ENCODE data around the gene NSD2.

GRCh38 chr4:1872870-1873269 lies 1.7 kb downstream of the NSD2 start:
- TF ChIP-seq, protein P1, sequence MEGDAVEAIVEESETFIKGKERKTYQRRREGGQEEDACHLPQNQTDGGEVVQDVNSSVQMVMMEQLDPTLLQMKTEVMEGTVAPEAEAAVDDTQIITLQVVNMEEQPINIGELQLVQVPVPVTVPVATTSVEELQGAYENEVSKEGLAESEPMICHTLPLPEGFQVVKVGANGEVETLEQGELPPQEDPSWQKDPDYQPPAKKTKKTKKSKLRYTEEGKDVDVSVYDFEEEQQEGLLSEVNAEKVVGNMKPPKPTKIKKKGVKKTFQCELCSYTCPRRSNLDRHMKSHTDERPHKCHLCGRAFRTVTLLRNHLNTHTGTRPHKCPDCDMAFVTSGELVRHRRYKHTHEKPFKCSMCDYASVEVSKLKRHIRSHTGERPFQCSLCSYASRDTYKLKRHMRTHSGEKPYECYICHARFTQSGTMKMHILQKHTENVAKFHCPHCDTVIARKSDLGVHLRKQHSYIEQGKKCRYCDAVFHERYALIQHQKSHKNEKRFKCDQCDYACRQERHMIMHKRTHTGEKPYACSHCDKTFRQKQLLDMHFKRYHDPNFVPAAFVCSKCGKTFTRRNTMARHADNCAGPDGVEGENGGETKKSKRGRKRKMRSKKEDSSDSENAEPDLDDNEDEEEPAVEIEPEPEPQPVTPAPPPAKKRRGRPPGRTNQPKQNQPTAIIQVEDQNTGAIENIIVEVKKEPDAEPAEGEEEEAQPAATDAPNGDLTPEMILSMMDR (IDR thresholded peaks at IDR 0.05): no peak
- no peak for TF ChIP-seq POLR2A (IDR thresholded peaks at IDR 0.05)

All from Peyer's patch (tissue), 4 donors.